GM19467 (cell line): ENCODE measurements around the gene DHRS1.
"Not testable (repeated sequence)": the region's sequence is repeated elsewhere in the genome, so short reads cannot be mapped to it uniquely, and the experiment has no call there.

Experiments used
- ATAC-seq: cut with Tn5 transposase; IDR thresholded peaks from one replicate; pipeline ENCODE4 v1.9.1; 2021; ENCODE audit warnings: mild to moderate bottlenecking, moderate library complexity; ENCODE audit not compliant: unreplicated experiment

Gene DHRS1

DNA sequence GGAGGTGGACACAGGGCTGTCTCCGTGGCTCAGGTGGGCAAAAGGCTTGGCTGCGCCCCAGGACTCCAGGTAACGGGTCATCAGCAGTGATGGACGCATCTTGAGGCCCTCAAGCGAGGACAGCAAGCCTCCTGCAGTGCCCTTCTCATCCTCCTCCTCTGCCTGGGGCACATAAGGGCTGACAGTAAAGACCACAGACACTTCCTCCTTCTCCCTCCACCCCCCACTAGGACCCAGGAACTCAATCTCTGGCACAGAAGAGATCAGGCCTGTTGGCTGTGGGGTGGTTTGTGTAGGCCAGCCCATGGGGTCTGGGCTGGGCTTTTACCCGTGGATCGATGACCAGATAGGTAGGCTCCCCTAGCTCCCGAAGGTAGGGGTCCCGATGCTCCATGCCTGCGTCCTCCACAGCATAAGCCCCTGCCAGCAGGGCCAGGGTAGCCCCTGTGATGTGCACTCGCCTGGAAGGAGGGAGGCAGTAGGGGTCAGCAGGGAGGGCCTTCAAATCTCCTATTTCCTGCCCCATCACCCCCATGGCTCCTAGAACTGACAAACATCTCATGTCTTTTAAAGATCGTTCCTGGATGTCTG lies 29.6 kb upstream of the DHRS1 start:
- ATAC-seq = no peak

DNA sequence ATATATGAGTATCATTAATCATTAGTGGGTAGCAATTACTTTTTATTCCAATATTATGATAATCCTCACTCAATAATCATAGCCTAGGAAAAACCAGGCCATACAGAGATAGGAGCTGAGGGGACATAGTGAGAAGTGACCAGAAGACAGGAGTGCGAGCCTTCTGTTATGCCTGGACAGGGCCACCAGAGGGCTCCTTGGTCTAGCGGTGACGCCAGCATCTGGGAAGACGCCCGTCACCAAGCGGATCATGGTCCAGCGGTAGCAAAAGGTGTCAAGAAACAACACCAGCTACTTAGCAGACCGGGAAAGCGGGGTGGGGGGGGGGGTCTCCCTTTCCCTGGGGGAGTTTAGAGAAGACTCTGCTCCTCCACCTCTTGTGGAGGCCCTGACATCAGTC lies 28.3 kb upstream of the DHRS1 start:
- ATAC-seq = not testable (repeated sequence)

DNA sequence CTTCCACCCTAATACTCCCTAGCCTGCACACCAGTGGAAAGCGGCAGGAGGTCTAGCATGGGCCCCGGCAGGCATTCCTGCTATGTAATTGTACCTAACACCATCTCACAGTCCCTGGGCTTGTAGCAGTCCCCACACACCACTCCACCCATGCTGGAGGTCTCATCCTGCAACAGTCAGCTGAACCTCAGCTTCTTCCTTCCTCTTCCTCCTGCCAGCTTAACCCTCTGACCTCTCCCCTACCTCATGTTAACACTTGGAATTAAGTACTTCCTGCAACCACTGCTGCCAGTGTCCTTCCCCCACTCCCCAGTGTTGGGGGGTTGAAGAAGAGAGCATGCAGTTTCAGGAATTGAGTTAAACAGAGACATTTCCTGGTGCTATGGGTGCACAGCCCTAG lies 27.7 kb upstream of the DHRS1 start:
- ATAC-seq = no peak

DNA sequence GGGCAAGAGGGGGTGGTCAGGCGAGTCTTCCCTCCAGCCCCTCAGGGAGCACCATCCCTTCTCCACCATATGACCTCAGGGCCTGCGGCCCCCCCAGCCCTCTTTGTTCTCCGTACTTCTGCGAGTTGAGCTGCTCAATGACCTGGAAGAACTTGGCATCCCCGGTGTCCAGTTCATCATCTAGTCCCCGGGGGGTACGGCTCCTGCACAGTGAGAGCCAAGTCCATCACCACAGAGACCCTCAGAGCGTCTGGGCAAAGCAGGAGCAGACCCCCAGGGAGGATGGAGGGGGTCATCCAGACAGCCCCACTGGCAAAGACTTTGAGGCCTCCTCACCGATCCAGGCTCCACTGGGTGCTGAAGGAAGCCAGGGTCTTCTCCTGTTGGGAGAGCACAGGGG lies 26.4 kb upstream of the DHRS1 start:
- no peak for ATAC-seq

DNA sequence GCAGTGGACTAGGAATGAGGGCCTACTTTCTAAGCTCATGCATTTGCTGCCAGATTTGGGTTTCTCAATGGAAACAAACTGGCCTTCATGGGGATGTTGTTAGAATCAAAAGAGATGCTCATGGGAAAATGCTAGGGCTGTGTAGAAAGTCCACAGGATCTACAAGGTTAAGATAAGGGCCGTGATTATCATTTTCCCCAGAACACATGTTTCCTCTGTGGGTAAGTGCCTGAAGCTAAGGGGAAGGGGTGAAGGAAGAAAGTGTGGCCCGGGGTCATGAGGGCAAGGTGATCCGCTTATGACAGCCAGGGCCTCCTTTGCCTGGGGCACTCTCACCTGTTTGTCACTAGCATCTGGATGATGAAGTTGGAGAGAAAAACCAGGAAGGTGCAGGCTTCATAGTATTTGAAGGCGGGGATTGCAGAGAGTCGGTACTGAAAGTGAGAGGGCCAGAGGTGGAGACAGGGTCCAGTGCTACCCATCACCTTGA lies 25.5 kb upstream of the DHRS1 start:
- no peak for ATAC-seq

DNA sequence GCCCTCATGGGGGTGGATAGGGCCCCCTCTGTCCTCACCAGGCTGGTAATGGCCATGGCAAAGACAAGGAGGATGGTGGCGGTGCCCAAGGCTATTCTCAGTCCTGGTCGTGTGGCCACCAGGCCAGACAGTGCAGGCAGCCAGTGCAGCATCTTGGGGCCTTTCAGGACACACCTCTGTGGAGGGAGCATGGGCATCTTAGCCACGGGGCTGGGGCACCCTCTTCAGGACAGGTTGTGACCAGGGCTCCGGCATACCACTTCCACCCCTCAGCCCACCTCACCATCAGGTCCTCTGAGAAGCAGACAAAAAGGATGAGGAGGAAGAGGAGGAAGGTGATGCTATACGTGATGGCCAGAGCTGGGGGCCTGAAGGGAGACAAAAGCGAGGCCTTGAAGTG lies 24.4 kb upstream of the DHRS1 start:
- no peak for ATAC-seq

DNA sequence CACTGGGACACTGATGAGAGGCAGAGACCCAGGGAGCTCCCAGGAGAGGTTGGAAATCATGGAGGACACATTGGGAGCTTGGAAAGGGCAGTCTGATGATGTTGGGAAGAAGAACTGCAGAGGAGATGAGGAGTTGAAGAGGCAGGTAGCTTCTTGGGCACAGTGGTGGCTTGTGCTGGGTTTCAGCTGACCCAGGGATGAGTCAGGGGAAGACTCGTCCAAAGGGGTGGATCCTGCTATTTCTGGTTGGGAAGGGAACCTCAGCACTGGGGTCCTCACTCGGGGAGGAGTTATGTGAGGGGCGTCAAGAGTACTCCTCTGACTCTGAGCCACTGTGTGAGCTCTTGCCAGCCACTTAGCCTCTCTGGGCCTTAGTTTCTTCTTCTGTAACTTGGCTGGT lies 23.8 kb upstream of the DHRS1 start:
- no peak for ATAC-seq

DNA sequence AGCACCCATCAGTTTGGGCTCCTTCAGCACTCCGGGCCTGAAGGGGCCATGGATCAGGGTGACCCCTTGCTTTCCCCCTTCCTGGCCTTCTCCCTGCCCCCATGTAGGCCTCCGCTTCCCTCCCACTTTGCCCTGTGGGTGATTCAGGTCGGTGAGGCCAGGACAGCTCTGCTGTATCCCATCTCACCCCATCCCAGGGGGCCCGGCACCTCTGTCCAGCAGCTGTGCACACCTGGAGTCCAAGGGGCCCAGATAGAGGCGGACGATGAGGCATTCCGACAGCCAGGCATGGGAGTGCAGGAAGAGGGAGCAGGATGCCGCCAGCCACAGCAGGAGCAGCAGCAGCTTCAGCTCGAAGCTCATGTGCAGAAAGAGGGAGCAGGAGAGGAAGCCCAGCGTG lies 23.1 kb upstream of the DHRS1 start:
- ATAC-seq = no peak

DNA sequence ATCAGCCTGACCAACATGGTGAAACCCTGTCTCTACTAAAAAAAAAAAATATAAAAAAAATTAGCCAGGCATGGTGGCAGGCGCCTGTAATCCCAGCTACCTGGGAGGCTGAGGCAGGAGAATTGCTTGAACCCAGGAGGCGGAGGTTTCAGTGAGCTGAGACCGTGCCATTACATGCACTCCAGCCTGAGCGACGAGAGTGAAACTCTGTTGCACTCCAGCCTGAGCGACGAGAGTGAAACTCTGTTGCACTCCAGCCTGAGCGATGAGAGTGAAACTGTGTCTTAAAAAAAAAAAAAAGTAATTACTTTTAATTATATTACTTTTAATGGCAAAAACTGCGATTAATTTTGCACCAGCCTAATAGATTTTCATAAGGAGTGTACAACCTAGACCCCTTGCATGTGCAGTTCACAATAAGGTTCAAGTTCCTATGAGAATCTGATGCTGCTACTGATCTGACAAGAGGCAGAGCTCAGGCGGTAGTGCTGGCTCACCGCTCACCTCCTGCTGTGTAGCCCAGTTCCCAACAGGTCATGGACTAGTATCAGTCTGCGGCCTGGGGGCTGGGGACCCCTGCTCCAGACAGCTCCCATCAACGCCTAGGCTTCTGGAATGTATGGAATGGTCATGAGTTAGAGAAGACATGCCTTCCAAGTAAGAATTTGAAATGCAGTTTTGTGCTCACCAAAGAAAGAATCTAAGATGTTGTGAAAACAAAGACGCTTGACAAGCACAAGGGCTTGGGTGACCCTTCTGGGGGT lies 21.8 kb upstream of the DHRS1 start:
- no peak for ATAC-seq

DNA sequence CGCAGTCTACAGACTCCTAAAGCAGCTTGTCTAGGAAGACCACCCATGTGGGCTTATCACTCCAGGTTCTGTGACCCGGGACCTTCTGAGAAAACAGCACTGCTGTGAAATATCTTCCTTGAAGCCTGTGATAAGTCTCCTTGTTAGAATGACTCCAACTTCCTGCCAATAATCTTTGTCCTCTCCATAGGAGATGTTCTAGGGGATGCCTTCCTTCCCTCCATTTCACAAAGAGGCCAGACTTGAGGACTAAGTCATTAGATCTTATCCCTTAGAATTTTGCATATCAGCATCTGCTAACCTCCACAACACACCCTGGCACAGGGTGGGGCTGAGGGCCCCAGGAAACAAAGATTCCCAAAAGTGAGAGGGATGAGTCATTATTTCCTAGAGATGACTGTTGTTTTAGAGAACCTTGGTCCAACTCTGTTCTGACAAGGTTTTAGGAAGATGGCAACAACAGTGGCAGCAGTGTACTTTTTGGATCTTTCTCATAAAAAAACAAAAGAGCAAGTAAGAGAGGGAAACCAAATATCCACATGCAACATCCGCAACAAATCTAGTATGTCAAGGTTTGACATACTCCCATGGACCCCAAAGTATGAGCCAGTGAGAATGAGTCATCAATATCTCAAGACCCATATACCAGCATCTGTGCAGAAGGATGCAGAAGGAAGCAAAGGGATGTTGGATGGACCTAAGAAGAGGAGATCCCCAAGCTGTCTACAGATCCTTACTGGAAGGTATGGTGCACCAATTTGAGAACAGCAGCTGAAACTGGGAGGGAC lies 17.8 kb upstream of the DHRS1 start:
- ATAC-seq = no peak

DNA sequence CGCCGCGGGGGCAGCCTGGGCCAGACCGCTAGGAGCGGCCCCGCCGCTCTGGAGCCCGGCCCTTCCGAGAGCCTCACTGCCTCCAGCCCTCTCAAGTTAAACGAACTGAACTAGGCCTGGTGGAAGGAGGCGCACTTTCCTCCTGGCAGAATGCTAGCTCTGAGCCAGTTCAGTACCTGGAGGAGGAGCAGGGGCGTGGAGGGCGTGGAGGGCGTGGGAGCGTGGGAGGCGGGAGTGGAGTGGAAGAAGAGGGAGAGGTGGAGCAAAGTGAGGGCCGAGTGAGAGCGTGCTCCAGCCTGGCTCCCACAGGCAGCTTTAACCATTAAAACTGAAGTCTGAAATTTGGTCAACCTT lies 17.0 kb upstream of the DHRS1 start:
- ATAC-seq = no peak

DNA sequence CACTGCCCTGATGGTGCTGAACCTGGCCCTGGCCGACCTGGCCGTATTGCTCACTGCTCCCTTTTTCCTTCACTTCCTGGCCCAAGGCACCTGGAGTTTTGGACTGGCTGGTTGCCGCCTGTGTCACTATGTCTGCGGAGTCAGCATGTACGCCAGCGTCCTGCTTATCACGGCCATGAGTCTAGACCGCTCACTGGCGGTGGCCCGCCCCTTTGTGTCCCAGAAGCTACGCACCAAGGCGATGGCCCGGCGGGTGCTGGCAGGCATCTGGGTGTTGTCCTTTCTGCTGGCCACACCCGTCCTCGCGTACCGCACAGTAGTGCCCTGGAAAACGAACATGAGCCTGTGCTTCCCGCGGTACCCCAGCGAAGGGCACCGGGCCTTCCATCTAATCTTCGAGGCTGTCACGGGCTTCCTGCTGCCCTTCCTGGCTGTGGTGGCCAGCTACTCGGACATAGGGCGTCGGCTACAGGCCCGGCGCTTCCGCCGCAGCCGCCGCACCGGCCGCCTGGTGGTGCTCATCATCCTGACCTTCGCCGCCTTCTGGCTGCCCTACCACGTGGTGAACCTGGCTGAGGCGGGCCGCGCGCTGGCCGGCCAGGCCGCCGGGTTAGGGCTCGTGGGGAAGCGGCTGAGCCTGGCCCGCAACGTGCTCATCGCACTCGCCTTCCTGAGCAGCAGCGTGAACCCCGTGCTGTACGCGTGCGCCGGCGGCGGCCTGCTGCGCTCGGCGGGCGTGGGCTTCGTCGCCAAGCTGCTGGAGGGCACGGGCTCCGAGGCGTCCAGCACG lies 16.4 kb upstream of the DHRS1 start:
- ATAC-seq = no peak

DNA sequence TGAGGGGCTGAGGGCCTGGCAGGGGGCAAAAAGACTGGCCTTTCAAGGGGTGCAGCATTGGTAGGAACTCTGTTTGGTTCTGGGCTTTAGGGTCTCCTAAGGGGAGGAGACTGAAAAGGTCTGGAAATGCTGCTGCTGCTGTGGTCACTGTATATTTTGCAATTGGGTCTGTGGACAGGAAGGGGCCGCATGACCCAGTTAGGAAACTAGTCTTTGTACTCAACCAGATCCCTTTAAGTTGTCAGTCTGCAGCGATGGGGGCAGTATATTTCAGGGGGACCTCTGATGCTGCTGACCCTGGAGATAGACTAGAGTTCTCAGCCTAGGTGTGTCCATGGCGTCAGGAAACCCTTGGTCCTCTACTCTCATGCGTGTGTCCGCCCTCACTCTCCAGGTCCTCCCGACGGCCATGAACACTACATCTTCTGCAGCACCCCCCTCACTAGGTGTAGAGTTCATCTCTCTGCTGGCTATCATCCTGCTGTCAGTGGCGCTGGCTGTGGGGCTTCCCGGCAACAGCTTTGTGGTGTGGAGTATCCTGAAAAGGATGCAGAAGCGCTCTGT lies 15.7 kb upstream of the DHRS1 start:
- ATAC-seq = no peak

DNA sequence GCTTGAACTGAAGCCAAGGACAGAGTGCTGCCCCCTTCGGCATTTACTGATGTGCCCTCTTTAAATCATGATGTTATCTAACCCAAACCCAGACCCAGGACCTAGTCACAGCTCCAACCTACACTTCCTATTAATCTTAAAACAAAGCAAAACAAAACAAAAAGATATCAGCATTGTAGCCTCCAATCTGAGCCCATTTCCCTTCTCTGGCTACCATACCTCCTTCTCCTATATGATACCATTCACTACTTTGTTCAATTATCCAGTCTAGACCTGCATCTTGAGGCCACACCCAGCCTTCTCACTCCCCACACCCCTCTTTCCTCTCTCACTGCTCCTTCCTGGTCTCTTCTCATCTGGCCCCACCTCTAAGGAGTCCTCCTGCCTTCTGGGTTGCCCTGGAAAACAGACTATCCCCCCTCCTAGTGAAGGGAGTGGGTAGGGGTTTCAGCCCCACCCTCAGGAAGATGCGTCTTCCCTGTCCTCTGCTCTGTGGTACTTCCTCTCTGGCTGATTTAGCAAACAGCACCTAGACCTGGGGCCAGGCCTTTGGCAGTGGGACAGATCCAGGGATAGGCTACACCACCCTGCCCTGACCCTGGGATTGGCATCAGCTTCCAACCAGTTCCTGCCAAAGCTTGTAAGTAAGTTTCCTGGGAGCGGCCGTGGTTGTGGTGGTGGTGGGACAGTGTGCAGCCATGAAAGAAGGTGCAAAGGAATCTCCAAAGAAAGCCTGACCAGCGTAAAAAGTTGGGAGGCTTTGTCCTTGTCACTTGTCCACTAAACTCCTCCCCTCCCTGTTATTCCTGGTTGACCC lies 15.0 kb upstream of the DHRS1 start:
- ATAC-seq = no peak

DNA sequence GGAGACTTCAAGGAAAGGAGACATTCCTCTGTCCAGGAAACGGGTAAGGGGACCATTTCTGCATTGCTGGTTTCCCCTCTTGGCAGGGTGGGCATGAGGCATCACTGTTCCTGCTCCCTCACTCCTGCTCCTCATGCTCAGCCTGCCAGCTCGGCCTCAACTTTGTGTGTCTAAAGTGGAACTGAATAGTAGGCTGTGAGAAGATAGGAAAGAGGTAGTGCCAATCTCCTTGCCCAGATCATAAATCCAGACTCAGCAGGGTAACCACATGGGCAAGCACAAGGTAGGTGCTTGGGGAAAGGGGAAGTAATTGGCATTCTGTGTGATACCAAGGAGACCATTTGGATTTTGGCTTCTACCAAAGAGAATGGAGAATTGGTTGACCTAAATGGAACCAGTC lies 14.3 kb upstream of the DHRS1 start:
- ATAC-seq = no peak

DNA sequence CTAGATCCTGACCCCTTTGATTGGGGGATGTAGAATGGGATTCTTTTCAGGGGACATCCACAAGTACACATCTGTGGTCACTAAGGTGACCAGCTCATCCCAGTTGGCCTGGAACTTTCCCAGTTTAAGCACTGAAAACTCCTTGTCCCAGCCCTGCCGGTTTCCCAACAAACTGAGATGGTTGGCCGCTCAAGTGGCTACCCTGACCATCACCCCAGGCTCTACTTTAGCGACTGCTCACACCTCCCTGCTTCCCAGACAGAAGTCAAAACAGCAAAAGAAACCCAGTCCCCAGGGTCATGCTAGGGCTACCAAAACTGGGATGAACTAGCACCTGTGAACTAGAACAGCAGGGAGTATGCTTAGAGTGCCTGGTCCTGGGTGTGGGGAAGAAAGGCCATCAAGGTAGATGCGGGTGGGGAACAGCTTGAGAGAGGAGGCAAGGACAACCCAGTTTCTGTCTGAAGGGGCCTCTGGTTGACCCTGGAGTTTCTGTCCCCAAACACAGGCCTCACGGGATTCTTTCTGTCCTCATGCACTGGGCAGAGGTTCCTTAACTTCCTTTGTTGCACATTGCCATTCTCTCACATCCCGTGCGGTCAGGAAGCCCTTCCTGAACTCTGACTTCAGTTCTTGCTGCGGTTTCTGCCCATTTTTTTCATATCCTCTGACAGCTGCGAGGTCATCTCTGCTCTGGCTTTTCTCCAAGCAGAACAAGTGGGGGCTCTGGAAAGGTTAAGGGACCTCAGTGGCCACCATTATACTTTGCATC lies 13.3 kb upstream of the DHRS1 start:
- no peak for ATAC-seq

DNA sequence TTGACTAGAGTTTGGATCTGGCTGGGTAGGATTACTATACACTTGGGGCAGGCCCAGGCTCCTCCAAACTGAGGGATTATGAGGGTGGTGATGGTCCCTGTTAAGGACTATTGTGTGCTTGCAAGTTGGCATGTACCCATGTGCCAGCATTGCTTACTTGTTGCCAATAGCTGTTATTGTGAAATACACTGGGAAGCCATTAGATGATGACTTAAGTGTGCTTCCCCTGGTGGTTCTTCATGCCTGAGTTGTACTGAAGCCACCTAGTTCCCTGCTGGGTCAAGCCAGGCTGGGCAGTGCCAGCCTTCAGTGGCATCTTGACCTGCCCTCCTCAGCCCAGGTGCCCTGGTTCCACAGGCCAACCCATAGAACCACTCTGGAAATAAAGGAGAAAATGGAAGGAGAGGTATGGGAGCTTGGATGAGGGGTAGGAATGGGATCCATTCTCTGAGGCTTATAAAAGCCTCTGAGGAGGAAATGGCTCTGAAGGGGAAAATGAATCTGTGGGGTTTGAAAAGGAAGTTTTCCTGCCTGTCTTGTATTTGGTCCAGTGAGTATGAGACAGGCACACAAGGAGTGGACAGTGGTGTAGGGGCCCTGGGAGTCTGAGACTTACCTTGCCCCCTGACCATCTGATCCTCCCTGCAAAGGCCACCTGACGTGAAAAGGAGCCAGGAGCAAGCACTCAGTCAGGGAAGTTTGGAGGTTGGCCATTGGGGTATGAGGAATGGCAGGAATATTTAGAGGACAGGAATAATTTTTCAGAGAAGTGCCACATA lies 12.4 kb upstream of the DHRS1 start:
- ATAC-seq = no peak
